Activated T-cell treated with anti-CD3 and anti-CD28 coated beads for 24 hours (primary cell): ENCODE data around the gene KLK8.

Source experiments
- DNase-seq: peaks from one replicate; pipeline ENCODE4 v3.0.0-alpha.2; 2020; ENCODE audit warnings: low read depth

KLK8 gene, protein sequence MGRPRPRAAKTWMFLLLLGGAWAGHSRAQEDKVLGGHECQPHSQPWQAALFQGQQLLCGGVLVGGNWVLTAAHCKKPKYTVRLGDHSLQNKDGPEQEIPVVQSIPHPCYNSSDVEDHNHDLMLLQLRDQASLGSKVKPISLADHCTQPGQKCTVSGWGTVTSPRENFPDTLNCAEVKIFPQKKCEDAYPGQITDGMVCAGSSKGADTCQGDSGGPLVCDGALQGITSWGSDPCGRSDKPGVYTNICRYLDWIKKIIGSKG

DNA sequence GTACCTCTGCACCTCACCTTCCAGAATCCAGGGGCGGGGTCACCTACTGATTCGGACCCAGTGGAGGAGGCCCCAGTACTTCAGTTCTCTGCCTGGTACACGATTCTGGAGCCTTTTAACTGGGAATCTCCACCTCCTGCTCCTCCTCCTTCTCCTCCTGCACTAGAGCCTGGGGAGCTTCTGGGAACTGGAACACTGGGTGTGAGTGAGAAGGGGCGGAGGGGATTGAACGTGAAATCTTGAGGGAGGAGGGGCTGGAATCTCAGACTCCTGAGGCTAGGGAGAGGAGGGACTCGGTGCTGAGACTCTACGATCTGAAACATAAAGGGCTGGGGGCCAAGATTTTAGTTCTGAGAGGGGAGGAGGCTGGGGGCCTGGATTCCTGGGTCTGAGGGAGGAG lies at the start of gene KLK8:
Gene KLK8, minus strand, starts transcription at position 90 of the 400 bp plus-strand sequence. CDS start 437 bp downstream, outside the sequence.
- DNase-seq = no peak

- no peak for DNase-seq
Observed at GRCh38 chr19:51047031-51047335, 45.6 kb upstream of the KLK8 start.

DNA sequence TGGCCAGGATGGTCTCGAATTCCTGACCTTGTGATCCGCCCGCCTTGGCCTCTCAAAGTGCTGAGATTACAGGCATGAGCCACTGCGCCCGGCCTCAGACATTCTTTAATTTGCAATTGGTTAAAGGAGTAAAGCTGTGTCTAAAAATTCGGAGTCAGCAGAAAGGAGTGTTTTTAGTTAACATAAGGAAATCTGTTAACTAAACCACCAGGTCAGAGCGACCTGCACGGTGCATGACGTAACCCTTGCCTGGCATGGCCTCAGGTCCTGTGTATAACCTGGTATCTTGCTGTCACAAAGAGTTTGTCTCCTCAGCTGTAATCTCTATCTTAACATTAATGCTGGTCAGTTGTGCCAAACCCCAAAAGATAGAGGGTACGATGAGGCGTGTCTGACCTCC lies 42.9 kb upstream of the KLK8 start:
- DNase-seq = no peak

DNA sequence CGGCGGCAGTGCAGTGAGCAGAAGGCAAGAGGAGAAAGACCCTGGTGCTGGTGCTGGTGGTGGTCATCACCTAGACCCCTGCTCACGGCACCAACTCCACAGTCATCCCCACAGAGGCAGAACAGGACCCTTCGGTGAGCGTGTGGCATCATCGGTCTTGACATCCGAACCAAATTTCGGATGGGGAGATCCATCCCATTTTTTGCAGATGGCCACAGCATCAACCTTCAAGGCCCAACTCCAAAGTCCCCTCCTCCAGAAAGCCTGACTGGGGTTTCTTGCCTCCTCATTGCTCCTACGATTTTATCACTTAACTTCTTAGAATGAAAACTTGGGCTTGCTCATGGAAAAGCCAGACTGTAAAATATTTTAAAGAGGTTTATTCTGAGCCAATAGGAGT lies 42.1 kb upstream of the KLK8 start:
- no peak for DNase-seq

DNA sequence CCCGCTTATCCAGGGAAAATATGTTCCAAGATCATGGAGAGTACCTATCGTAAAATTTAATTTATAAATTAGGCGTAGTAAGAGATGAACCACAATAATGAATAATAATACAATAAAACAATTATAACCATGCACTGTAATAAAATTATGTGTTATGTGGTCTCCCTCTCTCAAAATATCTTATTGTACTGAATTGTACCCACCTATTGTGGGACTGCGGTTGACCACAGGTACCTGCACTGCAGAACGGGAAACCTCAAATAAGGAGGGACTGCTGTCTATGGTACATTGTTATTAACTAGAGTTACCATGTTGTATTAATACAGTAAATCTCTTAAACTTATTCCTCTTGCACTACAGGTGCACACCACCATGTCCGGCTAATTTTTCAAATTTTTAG lies 38.7 kb upstream of the KLK8 start:
- no peak for DNase-seq

DNA sequence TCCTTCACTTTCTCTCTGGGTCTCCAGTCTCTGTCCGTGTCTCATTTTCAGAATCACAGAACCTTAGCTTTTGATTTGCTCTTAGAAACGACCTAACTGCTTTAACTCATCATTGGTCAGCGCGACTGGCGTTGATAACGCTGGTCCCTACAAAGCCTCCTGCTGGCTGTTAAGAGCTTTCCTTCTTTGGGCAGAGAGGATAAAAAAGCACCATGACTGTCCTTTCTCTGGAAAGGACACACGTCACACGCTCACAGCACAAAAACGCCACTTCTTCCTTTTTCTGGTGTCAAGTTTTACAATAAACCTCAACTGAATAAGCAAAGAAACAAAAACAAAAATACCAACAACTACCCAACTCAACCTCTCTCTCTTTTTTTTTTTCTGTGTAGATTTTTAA lies 35.1 kb upstream of the KLK8 start:
- no peak for DNase-seq

- DNase-seq = no peak
Observed at GRCh38 chr19:51034704-51035103, 33.3 kb upstream of the KLK8 start, which contains the start of gene KLK12. Gene KLK12, minus strand, starts transcription at chr19:51035002. Its CDS starts 381 bp downstream, at chr19:51034621.

DNA sequence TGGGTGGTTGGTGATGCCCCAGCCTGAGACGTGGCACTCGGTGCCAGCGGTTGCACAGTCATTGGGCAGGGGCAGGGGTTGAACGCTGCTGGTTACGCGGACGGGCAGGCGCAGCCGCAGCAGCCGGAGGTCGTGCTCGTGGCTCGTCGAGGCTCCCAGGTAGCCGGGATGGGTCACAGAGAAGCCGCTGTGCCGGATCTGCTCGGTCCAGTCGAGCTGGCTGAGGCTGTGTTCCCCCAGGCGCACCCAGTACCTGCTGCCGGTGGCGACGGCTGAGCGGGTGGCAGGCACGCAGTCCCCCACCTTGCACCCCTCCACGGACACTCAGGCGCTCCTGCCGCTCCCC lies 30.4 kb upstream of the KLK8 start:
- no peak for DNase-seq

- no peak for DNase-seq
Observed at GRCh38 chr19:51031220-51031879, 29.9 kb upstream of the KLK8 start.

DNA sequence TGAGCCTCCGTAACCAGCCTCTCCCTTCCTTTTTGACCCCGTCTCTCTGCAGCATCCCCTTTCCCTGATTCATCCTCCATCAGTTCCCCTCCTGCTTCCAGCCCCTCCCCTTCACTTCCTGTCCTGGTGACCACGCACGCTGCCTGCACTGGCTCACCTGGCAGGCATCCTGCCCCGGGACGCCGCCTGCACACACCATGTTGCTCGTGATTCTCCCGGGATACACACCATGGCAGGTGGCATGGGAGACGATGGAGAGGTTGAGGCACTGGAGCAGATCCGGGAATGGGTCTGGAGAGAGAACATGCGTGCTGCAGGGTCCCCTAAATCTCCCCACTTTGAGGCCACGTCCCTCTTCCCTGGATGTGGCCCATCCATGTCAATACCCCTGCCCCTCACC lies 29.2 kb upstream of the KLK8 start:
- DNase-seq = no peak

DNA sequence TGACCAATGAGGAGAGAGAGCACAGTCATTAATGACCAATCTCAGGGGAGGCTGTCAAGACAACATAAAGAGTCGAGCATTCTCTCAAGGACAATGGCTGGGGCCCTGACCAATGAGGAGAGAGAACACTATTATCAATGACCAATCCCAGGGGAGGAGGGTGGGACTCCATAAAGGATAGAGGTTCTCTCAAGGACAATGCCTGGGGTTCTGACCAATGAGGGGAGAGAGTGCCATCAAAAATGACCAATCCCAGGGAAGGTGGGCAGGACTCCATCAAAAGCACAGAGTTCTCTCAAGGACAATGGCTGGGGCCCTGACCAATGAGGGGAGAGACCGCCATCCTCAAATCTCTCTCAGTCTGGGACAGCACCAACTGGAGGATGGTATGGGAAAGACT lies 28.3 kb upstream of the KLK8 start:
- no peak for DNase-seq

- no peak for DNase-seq
Observed at GRCh38 chr19:51027873-51028272, 26.5 kb upstream of the KLK8 start.

DNA sequence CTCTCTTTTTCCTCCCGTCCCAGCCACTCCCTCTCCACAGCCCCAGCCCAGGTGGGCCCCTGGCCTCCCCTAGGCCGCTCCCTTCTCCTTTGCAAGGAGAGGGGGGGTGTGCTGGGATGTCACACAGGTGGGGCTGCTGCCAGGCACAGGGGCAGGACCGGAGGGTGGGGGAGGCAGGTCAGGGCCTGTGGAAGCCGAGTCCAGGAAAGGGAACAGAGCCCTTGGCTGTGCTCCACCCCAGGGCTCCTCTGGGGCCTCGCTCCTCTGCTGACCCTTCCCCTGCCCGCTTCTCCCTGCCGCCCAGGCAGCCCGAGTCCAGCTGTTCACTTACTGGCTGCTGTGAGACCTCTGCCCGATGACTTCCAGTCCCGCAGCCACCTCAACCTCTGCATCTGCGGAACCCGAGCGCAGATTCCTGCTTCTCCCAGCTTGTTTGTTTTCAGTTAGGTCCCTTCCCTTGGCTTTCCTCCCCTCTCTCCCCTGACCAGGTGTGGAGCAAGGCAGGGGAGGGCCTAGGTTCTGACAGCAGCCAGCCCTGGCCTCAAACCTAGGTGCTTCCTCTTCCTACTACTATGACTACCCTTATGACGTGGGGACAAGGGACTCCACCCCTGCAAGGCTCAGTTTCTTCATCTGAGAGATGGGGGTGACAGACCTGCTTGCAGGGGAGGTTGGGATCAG lies 25.9 kb upstream of the KLK8 start:
- DNase-seq = no peak

DNA sequence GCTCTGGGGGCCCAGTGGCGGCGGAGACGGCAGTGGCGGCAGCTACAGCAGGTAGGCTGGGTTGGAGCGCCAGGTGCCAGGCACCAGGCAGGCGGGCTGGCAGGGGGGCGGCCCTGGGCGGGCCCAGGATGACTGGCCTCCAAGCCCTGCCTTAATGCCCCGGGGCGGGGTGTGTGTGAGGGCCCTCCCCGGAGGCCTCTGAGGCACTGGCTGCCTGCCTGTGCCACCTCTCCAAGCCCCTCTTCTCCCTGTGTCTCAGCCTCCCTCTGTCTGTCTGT lies 25.1 kb upstream of the KLK8 start, which contains the start of gene KLK11:
Gene KLK11, minus strand, starts transcription at position 63 of the 278 bp plus-strand sequence. CDS start 985 bp downstream, outside the sequence.
- no peak for DNase-seq

DNA sequence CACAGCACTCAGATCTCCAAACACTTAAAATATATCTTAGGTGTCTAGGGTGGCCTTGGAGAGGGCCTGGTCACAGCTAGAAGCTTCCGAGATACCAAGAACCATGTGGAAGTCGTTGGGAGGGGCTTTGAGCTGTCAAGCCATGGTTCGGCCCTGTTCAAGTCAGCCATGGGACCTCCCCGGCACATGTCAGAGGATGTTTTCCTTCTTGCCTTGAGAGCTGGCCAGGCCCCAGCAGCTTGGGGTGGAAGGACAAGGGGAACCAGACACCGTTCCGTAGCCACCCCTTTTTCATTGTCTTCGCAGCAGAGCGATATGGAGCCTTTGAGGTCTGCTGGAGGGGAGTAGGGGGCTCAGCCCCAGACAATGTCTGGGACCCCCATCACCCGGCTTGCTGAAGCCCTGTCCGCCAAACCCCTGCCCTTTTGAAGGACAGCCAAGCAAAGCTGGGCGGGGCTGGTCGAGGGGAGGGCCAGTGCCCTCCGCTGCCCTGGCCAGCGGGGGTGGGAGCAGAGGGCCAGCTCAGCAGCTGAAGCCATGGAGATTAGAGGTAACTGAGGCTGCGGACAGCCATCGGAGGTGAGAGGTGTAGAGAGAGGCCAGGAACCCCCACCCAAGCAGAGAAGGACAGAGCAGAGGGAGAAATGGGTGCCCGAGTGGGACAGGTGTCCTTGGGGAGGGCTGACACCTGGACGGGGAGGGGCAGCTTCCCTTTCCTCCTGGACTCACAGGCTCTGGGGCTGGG lies 24.6 kb upstream of the KLK8 start:
- no peak for DNase-seq

- no peak for DNase-seq
Observed at GRCh38 chr19:51025401-51025800, 24.0 kb upstream of the KLK8 start.

DNA sequence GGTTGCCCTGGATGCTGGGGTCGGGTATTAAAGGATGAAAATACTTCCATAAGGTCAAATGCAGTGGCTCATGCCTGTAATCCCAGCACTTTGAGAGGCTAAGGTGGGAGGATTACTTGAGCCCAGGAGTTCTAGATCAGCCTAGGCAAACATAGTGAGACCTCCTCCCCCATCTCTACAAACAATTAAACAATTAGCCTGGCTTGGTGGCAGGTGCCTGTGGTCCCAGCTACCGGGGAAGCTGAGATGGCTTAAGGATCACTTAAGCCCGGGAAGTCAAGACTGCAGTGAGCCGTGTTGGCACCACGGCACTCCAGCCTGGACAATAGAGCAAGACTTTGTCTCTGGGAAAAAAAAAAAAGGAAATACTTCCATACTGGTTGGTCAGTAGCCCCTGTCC lies 23.5 kb upstream of the KLK8 start:
- DNase-seq = no peak

DNA sequence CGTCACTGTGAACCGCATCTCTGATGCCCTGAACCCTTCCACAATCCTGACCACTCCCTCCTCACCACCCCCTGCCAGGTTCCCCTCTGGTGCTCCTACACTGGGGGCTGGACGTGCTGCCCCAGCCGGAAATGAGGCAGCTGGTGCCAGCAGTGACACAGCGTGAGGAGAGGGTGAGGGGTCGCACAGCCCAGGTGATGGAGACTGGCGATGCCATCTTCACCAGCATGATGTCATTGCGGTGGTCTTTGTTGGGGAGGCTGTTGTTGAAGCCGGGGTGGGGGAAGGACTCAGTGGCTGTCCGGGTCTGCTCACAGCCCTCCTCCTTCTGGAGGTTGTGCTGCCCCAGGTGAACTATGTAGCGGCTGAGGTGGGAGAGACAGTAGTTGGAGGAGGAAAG lies 22.5 kb upstream of the KLK8 start:
- no peak for DNase-seq

DNA sequence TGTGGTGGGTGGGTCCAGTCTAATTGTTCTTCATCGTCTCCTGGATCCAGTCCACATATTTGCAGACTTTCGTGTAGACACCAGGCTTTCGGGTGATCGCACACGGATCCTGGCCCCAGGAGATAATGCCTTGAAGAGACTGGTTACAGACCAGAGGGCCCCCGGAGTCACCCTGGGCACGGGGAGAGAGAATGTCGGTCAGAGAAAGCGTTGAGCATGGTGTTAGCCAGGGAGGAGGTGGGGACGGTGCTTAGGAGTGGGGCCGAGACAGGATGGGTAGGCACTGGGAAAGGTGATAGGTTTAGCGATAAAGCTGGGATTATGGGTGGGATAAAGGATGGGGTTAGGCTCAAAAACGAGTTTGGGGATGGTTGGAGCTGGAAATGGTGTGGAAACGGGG lies 21.1 kb upstream of the KLK8 start:
- no peak for DNase-seq

GRCh38 chr19:51020988-51021651 lies 19.7 kb upstream of the KLK8 start:
- no peak for DNase-seq

DNA sequence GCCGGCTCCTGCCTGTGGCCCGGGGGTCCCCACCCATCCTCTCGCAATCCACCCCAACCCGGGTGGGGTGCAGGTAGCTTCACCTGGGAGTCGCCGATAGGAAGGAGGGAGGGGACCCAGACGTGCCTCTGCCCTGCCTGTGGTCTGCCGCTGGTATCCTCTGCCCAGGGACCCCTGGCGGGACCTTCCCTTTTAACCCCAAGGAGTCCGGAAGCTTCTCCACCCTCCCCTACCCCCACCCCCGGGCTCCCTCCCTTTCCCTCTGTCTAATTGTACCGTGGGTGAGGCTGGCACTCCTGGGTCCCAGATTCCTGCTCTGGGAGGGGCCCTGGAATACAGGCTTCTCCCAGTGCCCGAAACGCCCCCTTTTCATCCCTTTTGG lies 18.1 kb upstream of the KLK8 start, which contains the start of gene KLK10:
Gene KLK10, minus strand, starts transcription at position 166 of the 382 bp plus-strand sequence. CDS start 579 bp downstream, outside the sequence.
- DNase-seq = no peak
